Measurements from ENCODE around the gene PSMG3. TPM values are rescaled to one million over a fixed set of nuclear protein-coding genes. Genes with fewer than 3 reads are reported as not detected.

Gene PSMG3
- total RNA-seq, 1 donor from 2014 or later = 19.7 TPM

GRCh38 chr7:1599640-1600395, 30.0 kb upstream of the PSMG3 start:
- ATAC-seq = no peak

GRCh38 chr7:1598961-1599639, 29.3 kb upstream of the PSMG3 start:
- Histone ChIP-seq H3K27me3 (ENCODE audit: low read depth) (peaks cover 43% of the 10 kb centered on the region), H3K9me3 (no peaks in the 10 kb centered on the region), H3K27ac (no peak overlapping the region), H3K4me3 (no peak overlapping the region), H3K36me3 (no peaks in the 10 kb centered on the region), H3K4me1 (no peaks in the 10 kb centered on the region)
- DNase-seq (no peak), ATAC-seq (no peak)
- TF ChIP-seq CTCF (IDR thresholded peaks at IDR 0.05) = no peak
- intact Hi-C loops (cut with DNase I) = no loop called here

More at GRCh38 chr7:1599640-1600395, 30.0 kb upstream of the PSMG3 start:
- DNase-seq = no peak
- no peak overlapping the region for H3K27ac ChIP-seq
- H3K27me3 ChIP-seq (ENCODE audit: low read depth) = peaks cover 50% of the 10 kb centered on the region
- intact Hi-C loops (cut with DNase I) = no loop called here
- H3K4me3 ChIP-seq = no peak overlapping the region
- H3K9me3 ChIP-seq = no peaks in the 10 kb centered on the region
- H3K4me1 ChIP-seq = no peaks in the 10 kb centered on the region
- H3K36me3 ChIP-seq = no peaks in the 10 kb centered on the region
- no peak for TF ChIP-seq CTCF (IDR thresholded peaks at IDR 0.05)

GRCh38 chr7:1598286-1598685, 28.5 kb upstream of the PSMG3 start:
- Histone ChIP-seq H3K27me3 (ENCODE audit: low read depth) (peaks cover 42% of the 10 kb centered on the region), H3K27ac (no peak overlapping the region), H3K4me1 (no peaks in the 10 kb centered on the region), H3K9me3 (no peaks in the 10 kb centered on the region), H3K4me3 (no peak overlapping the region), H3K36me3 (no peaks in the 10 kb centered on the region)
- no peak for TF ChIP-seq CTCF (IDR thresholded peaks at IDR 0.05)
- ATAC-seq = no peak
- no peak for DNase-seq
- intact Hi-C loops (cut with DNase I) = no loop called here

- Histone ChIP-seq H3K4me3 (no peak overlapping the region), H3K4me1 (no peaks in the 10 kb centered on the region), H3K27ac (no peak overlapping the region), H3K27me3 (ENCODE audit: low read depth) (peaks cover 47% of the 10 kb centered on the region), H3K9me3 (no peaks in the 10 kb centered on the region), H3K36me3 (no peaks in the 10 kb centered on the region)
- no peak for TF ChIP-seq CTCF (IDR thresholded peaks at IDR 0.05)
- intact Hi-C loops (cut with DNase I) = no loop called here
- ATAC-seq (no peak), DNase-seq (no peak)
Observed at GRCh38 chr7:1597791-1598190, 28.0 kb upstream of the PSMG3 start.

GRCh38 chr7:1597066-1597760, 27.4 kb upstream of the PSMG3 start:
- Histone ChIP-seq H3K4me3 (no peak overlapping the region), H3K36me3 (no peaks in the 10 kb centered on the region), H3K4me1 (no peaks in the 10 kb centered on the region), H3K9me3 (no peaks in the 10 kb centered on the region), H3K27me3 (ENCODE audit: low read depth) (peaks cover 53% of the 10 kb centered on the region), H3K27ac (no peak overlapping the region)
- DNase-seq (no peak), ATAC-seq (no peak)
- no peak for TF ChIP-seq CTCF (IDR thresholded peaks at IDR 0.05)
- intact Hi-C loops (cut with DNase I) = no loop called here

Data from lower lobe of right lung (tissue), 2 donors.